GM06990 (cell line): Measurements from ENCODE around the gene FRMD5.

Experiments used
- DNase-seq: peaks from one replicate; pipeline ENCODE4 v3.0.0-alpha.2; 2011; ENCODE audit not compliant: insufficient read length; ENCODE audit errors: extremely low read depth
- H3K27me3 ChIP-seq: replicated peaks from 2 replicates; pipeline ENCODE4 v1.6.0; 2011; ENCODE audit warnings: low read length; ENCODE audit not compliant: control insufficient read depth, insufficient read depth
- H3K36me3 ChIP-seq: 2 replicates; pipeline ENCODE4 v1.5.1; 2011; ENCODE audit warnings: low read length; ENCODE audit not compliant: control insufficient read depth, insufficient read depth
- H3K4me3 ChIP-seq: replicated peaks from 2 replicates; pipeline ENCODE4 v1.5.1; 2011; ENCODE audit warnings: low read depth, mild to moderate bottlenecking, control low read depth, low read length
- TF ChIP-seq, protein P1 (sequence below): IDR thresholded peaks from 2 replicates; pipeline ENCODE4 v1.5.1; 2011; ENCODE audit warnings: low read length, control low read depth, mild to moderate bottlenecking, inconsistent platforms; ENCODE audit not compliant: insufficient read depth, poor library complexity, severe bottlenecking

FRMD5 gene

DNA sequence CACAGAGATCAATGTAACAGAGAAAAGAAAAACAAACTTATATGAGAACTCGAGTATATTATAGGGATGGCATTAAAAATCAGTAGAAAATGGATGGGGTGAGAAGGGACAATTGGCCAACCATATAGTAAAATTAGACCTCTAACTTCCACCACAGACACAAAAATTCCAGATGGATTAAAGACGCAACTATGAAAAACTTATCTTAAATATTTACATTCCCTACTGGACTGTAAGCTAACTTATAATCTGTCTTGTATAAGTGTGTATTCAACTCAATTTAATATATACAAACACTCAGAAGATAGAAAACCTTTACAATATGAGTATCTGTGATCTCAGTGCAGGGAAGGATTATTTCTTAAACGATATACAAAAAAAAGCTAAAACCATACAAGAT is 373.6 kb downstream of the FRMD5 start:
- H3K27me3 ChIP-seq, result no peaks in the 10 kb centered on the region
- H3K36me3 ChIP-seq, result peaks cover 4% of the 10 kb centered on the region
- H3K4me3 ChIP-seq, result no peak overlapping the region
- DNase-seq, result no peak
- TF ChIP-seq, protein P1, sequence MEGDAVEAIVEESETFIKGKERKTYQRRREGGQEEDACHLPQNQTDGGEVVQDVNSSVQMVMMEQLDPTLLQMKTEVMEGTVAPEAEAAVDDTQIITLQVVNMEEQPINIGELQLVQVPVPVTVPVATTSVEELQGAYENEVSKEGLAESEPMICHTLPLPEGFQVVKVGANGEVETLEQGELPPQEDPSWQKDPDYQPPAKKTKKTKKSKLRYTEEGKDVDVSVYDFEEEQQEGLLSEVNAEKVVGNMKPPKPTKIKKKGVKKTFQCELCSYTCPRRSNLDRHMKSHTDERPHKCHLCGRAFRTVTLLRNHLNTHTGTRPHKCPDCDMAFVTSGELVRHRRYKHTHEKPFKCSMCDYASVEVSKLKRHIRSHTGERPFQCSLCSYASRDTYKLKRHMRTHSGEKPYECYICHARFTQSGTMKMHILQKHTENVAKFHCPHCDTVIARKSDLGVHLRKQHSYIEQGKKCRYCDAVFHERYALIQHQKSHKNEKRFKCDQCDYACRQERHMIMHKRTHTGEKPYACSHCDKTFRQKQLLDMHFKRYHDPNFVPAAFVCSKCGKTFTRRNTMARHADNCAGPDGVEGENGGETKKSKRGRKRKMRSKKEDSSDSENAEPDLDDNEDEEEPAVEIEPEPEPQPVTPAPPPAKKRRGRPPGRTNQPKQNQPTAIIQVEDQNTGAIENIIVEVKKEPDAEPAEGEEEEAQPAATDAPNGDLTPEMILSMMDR, result no peak
